Measurements from ENCODE around the gene URAD.

- no peak for TF ChIP-seq CTCF (IDR thresholded peaks at IDR 0.05)
- no peak for TF ChIP-seq EP300 (IDR thresholded peaks at IDR 0.05)
- no peak for TF ChIP-seq MYC (IDR thresholded peaks at IDR 0.05; ENCODE audit: borderline replicate concordance, low read length)
- TF ChIP-seq POLR2A (IDR thresholded peaks at IDR 0.05; ENCODE audit: low read length), result no peak
These were observed 48.9 kb upstream of the URAD start for GRCh38 chr13:28037399-28037798.
